A673 (cell line): ENCODE results near the gene ARHGAP26. TPM values are rescaled to one million over a fixed set of nuclear protein-coding genes. Genes with fewer than 3 reads are reported as not detected.

ENCODE experiments used
- BruUV-seq: library from RNA; stranded (reverse); fragments of 400-500 nt; replicated peaks from 2 replicates; lab custom pipeline; 2021; lab: Mats Ljungman, UMichigan
- CTCF ChIA-PET: fragments of 300-600 bp; sonication (Branson Sonifier 250); formaldehyde crosslinking; loops from one replicate; lab custom pipeline; 2022; ENCODE audit warnings: antibody characterized with exemption; lab: Charles Lee
- POLR2A ChIA-PET: fragments of 300-600 bp; sonication (Branson Sonifier 250); formaldehyde crosslinking; loops from one replicate; lab custom pipeline; 2022; ENCODE audit warnings: antibody characterized with exemption; ENCODE audit not compliant: low non-redundant PET; lab: Charles Lee
- DNase-seq: peaks from one replicate; pipeline ENCODE4 v3.0.0-alpha.2; 2015; ENCODE audit warnings: low spot score
- H3K27ac ChIP-seq: fragments of 200-600 bp; sonication (generic); 2 replicates; pipeline ENCODE4 v1.5.1; 2016; ENCODE audit warnings: mixed run types, low read depth, mild to moderate bottlenecking, mixed read lengths, antibody characterized with exemption, low read length; ENCODE audit not compliant: poor library complexity, severe bottlenecking
- H3K27me3 ChIP-seq: fragments of 200-600 bp; sonication (generic); replicated peaks from 2 replicates; pipeline ENCODE4 v1.6.1; 2017; ENCODE audit warnings: mixed run types, low read depth, mild to moderate bottlenecking, mixed read lengths, antibody characterized with exemption, low read length; ENCODE audit not compliant: insufficient read depth, poor library complexity
- H3K36me3 ChIP-seq: fragments of 200-600 bp; sonication (generic); 2 replicates; pipeline ENCODE4 v1.6.1; 2016; ENCODE audit warnings: mixed run types, mild to moderate bottlenecking, mixed read lengths, antibody characterized with exemption, low read length; ENCODE audit not compliant: insufficient read depth, poor library complexity, severe bottlenecking
- H3K4me1 ChIP-seq: fragments of 200-600 bp; sonication (generic); 2 replicates; pipeline ENCODE4 v1.6.1; 2017; ENCODE audit warnings: mixed run types, mild to moderate bottlenecking, mixed read lengths, antibody characterized with exemption, low read length; ENCODE audit not compliant: insufficient read depth, poor library complexity, severe bottlenecking
- H3K4me3 ChIP-seq: fragments of 200-600 bp; sonication (generic); 2 replicates; pipeline ENCODE4 v1.5.1; 2016; ENCODE audit warnings: low read depth, mixed run types, mild to moderate bottlenecking, mixed read lengths, low read length; ENCODE audit not compliant: poor library complexity, severe bottlenecking
- H3K9me3 ChIP-seq: fragments of 200-600 bp; sonication (generic); 2 replicates; pipeline ENCODE4 v1.6.1; 2016; ENCODE audit warnings: mixed run types, low read depth, mild to moderate bottlenecking, mixed read lengths, antibody characterized with exemption, low read length; ENCODE audit not compliant: poor library complexity, severe bottlenecking
- CTCF ChIP-seq: fragments of 300-800, 200-600 bp; sonication (generic); conservative IDR thresholded peaks from 2 replicates; pipeline ENCODE4 v1.5.1; 2017; ENCODE audit warnings: low read depth, mild to moderate bottlenecking, antibody characterized with exemption, low read length, moderate library complexity, mixed read lengths
- EZH2 ChIP-seq: fragments of 200-600 bp; sonication (generic); IDR thresholded peaks from 2 replicates; pipeline ENCODE4 v1.6.1; 2017; ENCODE audit warnings: borderline replicate concordance, low read depth, mild to moderate bottlenecking, mixed read lengths, antibody characterized with exemption, low read length; ENCODE audit not compliant: poor library complexity, severe bottlenecking
- intact Hi-C: fragments of 100-400 bp; cut with micrococcal nuclease; formaldehyde crosslinking; loops from one replicate; pipeline ENCODE4 v1.10.0; 2022; ENCODE audit not compliant: unreplicated experiment
- total RNA-seq: library from RNA; stranded (reverse); gene quantifications from 2 replicates; pipeline ENCODE4 v1.2.3, GENCODE V29; 2021

Gene ARHGAP26
- total RNA-seq, 1 experiment from 2014 or later = 25.5 TPM

- Histone ChIP-seq H3K9me3 (no peaks in the 10 kb centered on the region), H3K4me3 (no peak overlapping the region), H3K36me3 (no peaks in the 10 kb centered on the region), H3K27me3 (no peaks in the 10 kb centered on the region), H3K4me1 (no peaks in the 10 kb centered on the region), H3K27ac (no peak overlapping the region)
- intact Hi-C loops = no loop called here
- no TSS peak for BruUV-seq
- DNase-seq = no peak
- CTCF ChIA-PET = no interaction called here
- TF ChIP-seq CTCF (no peak), EZH2 (no peak)
- POLR2A ChIA-PET = no interaction called here
Observed at GRCh38 chr5:143228597-143229293, 458.6 kb downstream of the ARHGAP26 start.

- CTCF ChIA-PET = no interaction called here
- no TSS peak for BruUV-seq
- H3K4me1 ChIP-seq = no peaks in the 10 kb centered on the region
- POLR2A ChIA-PET = no interaction called here
- no peak overlapping the region for H3K27ac ChIP-seq
- H3K27me3 ChIP-seq = no peaks in the 10 kb centered on the region
- H3K4me3 ChIP-seq = no peak overlapping the region
- H3K9me3 ChIP-seq = no peaks in the 10 kb centered on the region
- no peaks in the 10 kb centered on the region for H3K36me3 ChIP-seq
- intact Hi-C loops = no loop called here
- no peak for TF ChIP-seq CTCF
- no peak for TF ChIP-seq EZH2
- DNase-seq = no peak
Observed at GRCh38 chr5:143229426-143229895, 459.3 kb downstream of the ARHGAP26 start.

- POLR2A ChIA-PET = no interaction called here
- TF ChIP-seq EZH2 = no peak
- no peak for DNase-seq
- intact Hi-C loops = no loop called here
- Histone ChIP-seq H3K9me3 (no peaks in the 10 kb centered on the region), H3K27ac (no peak overlapping the region), H3K4me3 (no peak overlapping the region), H3K36me3 (no peaks in the 10 kb centered on the region), H3K27me3 (no peaks in the 10 kb centered on the region), H3K4me1 (no peaks in the 10 kb centered on the region)
- CTCF ChIA-PET = no interaction called here
- BruUV-seq = no TSS peak
Observed at GRCh38 chr5:143229896-143230675, 459.9 kb downstream of the ARHGAP26 start.
